Myometrial cell (primary cell): ENCODE measurements around the gene ACSS3. TPM values are rescaled to one million over a fixed set of nuclear protein-coding genes. Genes with fewer than 3 reads are reported as not detected.

ENCODE experiments used
- total RNA-seq: library from RNA; depleted of rRNA; stranded (reverse); fragments of >200 nt; gene quantifications from 2 replicates; pipeline ENCODE4 v1.2.3, GENCODE V29; 2015

ACSS3 gene
- 14.4 and 18.6 TPM in 2 replicates for total RNA-seq

GRCh38 chr12:81077686-81078441 is at the start of gene ACSS3:
Gene ACSS3 (plus strand): TSS chr12:81078079. CDS start chr12:81078121, 42 bp downstream.

Other genes starting within 250 kb of the ACSS3 start
- 11.2 and 19.5 TPM in 2 replicates for gene LIN7A, start 140.1 kb upstream of the ACSS3 start, total RNA-seq